Mesangial cell (primary cell): ENCODE results near the gene DOCK2. TPM values are rescaled to one million over a fixed set of nuclear protein-coding genes. Genes with fewer than 3 reads are reported as not detected.

ENCODE experiments used
- total RNA-seq: library from RNA; depleted of rRNA; stranded (reverse); fragments of >200 nt; gene quantifications from 2 replicates; pipeline ENCODE4 v1.2.3, GENCODE V29; 2015

The DOCK2 gene
- total RNA-seq = 3.0 and 18.3 TPM in 2 replicates

GRCh38 chr5:169637085-169637548 lies at the start of gene DOCK2:
DOCK2 (plus strand) TSS chr5:169637275; CDS start chr5:169637327, 52 bp downstream.

DNA sequence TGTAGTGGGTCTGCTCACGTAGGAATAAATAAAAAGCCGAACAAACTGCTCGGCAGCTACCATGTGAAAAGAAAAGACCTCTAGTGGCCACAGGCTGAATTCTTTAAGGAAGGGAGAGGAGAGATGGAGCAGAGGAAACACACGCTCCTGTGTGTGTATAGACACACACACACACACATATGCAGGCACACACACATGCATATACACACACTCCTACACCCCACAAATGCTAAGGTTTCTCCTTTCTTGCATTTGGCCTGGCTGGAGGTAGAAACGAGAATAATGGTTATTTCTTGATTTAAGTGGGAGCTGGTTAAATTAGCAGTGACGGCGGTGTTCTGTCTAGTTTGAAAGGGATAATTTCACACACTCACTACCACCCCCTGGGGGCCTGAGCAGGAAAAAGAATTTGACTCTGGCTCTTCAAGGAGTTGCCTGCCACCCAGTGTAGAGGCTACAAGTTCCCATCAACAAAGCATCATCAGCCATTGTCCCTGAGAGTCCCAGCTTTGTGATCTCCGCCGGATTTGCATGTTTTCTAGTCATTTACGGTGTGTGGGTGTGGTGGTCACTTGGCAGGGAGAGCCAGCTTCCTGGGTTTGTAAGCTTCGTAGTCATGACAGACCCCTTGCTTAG lies 343.5 kb downstream of the DOCK2 start, which contains the start of gene INSYN2B:
INSYN2B (minus strand) TSS at position 78 of the 636 bp plus-strand sequence. CDS start 96,597 bp downstream, outside the sequence.

GRCh38 chr5:170105642-170106611 lies 468.9 kb downstream of the DOCK2 start, which contains the start of gene FOXI1:
FOXI1 (plus strand) TSS chr5:170105897; CDS start chr5:170105958, 61 bp downstream.

Other genes starting within 250 kb of the DOCK2 start
- 4.1 and 39.4 TPM in 2 replicates for gene SPDL1, start 53.5 kb upstream of the DOCK2 start, total RNA-seq